Left ventricle myocardium superior (tissue), 1 donor: ENCODE measurements around the gene RNASEH2C. TPM values are rescaled to one million over a fixed set of nuclear protein-coding genes. Genes with fewer than 3 reads are reported as not detected.
A peak's percentile ranks its signal among the peaks of the same experiment; 100 is the strongest.
"Not testable (repeated sequence)": the region's sequence is repeated elsewhere in the genome, so short reads cannot be mapped to it uniquely, and the experiment has no call there.

Experiments
- ATAC-seq: fragments of 200-7000 bp; cut with Tn5 transposase; one replicate; pipeline ENCODE4 v1.9.1; 2020; ENCODE audit warnings: mild to moderate bottlenecking, moderate library complexity
- DNase-seq: peaks from one replicate; pipeline ENCODE4 v3.0.0-alpha.2; 2020
- intact Hi-C: fragments of 100-400 bp; cut with micrococcal nuclease; formaldehyde crosslinking; loops from one replicate; pipeline ENCODE4 v1.11.0; 2022
- total RNA-seq: library from RNA; stranded (reverse); fragmentation: NEBNext Ultra II Directional; extraction: Animal tissue kit (Norgen Biotek cat#: 25700); gene quantifications from one replicate; pipeline ENCODE4 v1.2.1, GENCODE V29; 2021
- donor health status: DM: no; HTN: yes; CAD: no; lungs with severe emphysema.

Gene RNASEH2C
- total RNA-seq, 1 donor from 2014 or later, result 42.4 TPM

DNA sequence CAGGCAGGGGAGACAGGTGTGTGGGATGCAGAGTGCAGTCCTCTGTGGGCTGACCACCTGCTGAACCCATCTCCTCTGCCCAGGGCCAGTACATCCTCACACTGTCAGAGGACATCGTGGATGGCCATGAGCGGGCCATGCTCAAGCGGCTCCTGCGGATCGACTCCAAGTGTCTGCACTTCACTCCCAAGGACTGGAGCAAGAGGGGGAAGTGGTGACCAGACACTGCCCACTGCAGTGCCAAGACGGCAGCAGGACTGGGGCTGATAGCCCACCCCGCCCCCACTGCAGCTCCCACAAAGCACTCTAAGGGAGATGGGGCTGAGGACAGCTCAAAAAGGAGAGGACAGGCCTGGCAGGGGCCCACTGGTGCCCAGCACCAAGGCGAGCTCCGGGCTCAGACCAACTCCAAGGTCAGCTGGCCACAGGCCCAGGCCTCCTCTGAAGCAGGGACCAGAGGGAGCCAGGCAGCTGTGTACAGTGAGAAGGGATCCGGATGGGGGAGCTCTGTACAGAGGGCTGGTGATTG lies 1.6 kb downstream of the RNASEH2C start:
- ATAC-seq (peak; percentile 24), DNase-seq (peak; percentile 65)
- intact Hi-C loops, result no loop called here

DNA sequence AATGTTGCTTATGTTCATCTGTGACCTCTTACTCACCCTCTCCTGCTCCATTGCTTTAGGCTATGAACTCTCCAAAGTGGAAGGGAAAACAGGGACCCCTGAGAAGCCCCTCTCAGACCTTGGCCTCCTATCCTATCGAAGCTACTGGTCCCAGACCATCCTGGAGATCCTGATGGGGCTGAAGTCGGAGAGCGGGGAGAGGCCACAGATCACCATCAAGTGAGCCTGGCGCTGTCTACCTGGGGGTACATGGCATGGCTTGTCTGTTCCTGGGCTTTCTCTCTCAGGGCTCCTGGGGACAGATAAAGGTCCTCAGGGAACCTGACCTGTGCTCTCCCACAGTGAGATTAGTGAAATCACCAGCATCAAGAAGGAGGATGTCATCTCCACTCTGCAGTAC lies 2.1 kb downstream of the RNASEH2C start:
- no peak for ATAC-seq
- no peak for DNase-seq
- intact Hi-C loops, result no loop called here

DNA sequence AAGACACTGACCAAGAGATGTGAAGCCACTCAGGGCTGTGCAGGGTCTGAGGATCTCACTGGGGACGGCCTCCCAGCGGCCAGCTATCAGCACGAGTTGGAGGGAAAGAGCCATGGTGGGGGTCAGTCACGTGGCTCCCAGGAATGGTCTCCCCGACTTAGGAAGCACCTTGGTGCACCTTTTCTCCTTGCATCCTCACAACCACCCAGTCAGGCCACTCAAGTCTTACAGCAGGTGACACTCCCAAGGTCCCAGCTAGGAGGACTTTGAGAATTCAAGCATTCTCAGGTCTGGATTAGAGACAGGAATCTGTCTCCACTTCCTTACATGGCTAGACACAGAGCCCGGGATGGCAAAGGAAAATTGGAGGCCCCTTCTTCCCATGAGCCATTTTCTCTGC lies 2.7 kb downstream of the RNASEH2C start:
- ATAC-seq (no peak), DNase-seq (no peak)
- intact Hi-C loops, result no loop called here

DNA sequence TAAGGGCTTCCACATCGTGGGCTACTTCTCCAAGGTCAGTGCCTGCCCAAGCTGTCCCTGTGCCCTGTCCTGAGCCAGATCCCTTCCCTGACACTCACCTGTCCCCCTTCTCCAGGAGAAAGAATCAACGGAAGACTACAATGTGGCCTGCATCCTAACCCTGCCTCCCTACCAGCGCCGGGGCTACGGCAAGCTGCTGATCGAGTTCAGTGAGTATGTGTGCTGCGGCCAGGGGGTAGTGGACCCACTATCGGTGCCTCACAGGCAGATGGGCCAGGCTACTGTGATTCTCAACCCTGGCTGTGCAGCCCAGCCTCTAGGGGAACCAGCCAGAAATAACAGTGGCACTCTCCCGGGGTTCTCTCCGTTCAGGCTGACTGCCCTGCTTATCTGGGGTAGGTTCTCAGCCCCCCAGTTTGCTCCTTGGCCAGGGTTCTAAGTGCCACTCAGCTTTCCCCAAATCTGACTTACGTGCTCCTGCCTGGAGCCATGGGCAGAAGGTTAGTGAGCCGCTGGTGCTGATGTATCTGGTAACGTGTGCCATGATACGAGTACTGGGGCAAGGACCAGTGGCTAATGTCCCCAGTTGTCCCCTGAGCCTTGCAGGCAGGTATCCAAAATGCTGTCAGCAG lies 3.7 kb downstream of the RNASEH2C start:
- DNase-seq, result no peak

DNA sequence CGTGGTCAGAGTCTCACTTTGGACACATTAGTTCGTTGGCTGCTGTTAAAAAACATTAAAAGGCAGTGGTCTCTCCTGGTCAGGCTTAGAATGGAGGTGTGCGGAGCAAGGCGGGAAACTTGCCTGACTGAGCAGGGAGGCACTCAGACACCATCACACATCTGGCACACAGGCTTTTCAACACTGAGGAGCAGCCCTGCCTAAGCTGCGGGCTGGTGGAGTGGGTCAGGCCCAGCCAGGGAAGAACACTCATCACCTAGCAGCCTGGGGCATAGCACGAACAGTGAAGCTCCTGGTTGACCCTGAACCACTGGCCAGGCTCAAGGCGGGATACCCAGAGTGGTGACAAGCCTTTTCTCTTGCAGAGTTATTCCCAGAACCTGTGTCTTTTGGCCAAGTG lies 4.3 kb downstream of the RNASEH2C start:
- intact Hi-C loops, result no loop called here

More for the DNA sequence above, 3.7 kb downstream of the RNASEH2C start:
- intact Hi-C loops, result no loop called here
- no peak for ATAC-seq

DNA sequence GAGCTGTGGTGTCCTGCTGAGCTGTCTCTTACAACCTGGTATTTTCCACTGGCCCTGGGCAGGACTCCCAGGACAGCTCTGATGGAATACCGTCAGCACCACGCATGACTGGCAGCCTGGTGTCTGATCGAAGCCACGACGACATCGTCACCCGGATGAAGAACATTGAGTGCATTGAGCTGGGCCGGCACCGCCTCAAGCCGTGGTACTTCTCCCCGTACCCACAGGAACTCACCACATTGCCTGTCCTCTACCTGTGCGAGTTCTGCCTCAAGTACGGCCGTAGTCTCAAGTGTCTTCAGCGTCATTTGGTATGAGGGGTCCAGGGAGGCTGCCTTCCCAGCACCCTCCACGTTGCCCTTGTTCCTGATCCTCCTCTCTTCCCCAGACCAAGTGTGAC lies 6.2 kb downstream of the RNASEH2C start:
- ATAC-seq, result no peak
- intact Hi-C loops, result no loop called here
- DNase-seq, result no peak

More for the DNA sequence above, 4.3 kb downstream of the RNASEH2C start:
- no peak for ATAC-seq
- DNase-seq, result no peak

DNA sequence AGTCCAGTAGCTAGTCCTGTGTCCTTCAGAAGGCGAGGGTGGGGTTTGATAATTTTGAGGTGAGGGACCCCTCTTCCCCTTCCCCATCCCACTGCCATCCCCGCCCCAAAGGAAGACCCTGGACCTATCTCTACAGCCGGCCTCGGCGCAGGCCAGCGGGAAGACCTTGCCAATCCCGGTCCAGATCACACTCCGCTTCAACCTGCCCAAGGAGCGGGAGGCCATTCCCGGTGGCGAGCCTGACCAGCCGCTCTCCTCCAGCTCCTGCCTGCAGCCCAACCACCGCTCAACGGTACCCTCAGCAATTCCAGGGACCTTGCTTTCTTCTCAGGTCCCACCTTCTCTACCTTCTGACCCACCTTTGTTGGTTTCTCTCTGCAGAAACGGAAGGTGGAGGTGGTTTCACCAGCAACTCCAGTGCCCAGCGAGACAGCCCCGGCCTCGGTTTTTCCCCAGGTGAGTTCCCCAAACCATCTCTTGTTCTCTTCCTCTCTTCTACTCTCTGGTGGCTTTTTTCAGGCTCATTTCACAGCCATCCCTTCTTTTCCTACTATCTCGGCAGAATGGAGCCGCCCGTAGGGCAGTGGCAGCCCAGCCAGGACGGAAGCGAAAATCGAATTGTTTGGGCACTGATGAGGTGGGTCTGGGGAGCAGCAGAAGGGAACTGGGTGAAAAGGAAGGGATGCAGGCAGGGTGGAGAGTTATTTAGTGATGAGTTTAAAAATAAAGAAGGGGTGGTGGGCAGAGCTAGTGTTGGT lies 7.2 kb downstream of the RNASEH2C start:
- DNase-seq (no peak), ATAC-seq (no peak)
- intact Hi-C loops, result no loop called here

DNA sequence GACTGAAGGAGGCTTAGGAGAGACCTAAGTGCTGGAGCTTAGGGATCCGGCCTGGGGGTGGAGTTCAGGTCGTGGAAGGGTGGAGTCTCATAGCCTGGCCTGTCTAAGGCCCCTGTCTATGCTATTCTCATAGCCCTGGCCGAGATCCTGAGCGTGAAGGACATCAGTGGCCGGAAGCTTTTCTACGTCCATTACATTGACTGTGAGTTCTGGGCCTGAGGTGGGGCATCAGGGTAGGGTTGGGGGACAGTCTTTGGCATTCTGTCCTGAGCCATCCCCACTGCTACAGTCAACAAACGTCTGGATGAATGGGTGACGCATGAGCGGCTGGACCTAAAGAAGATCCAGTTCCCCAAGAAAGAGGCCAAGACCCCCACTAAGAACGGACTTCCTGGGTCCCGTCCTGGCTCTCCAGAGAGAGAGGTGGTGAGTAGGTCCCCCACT lies 7.9 kb downstream of the RNASEH2C start:
- no peak for DNase-seq
- no peak for ATAC-seq
- intact Hi-C loops, result no loop called here

DNA sequence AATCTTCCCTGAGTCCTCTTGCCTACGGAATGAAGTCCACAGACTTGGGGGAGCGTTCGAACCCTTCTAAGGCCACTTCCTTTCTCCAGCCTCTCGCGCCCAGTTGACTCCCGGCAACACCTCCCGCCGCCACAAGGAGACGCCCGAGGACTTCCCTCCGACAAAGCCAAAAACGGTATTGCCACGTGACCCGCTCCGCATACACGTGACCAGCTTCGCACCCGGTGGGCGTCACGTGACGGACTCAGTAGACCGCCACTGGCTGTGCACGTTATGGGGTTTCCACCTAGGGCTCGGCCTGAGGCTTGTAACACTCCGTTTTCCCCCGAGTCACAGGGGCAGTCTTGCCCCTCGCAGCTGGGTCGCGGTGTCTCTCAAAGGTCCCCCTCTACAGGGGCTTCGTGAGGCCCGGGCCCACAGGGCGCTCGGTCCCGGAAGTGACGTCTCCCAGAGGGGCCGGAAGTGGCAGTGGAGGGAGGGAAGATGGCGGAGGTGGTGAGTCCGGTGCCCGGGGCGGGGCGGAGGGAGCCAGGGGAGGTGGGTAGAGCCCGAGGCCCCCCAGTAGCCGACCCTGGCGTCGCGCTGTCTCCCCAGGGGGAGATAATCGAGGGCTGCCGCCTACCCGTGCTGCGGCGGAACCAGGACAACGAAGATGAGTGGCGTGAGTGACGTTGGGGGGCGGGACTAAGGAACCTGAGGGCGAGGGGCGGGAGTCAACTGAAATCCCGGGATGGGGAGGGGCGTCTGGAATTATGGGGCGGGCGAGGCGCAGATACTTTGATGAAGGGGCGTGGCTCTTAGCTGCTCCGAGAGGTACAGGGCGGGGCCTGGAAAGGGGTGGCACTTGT lies 8.6 kb downstream of the RNASEH2C start, which contains the start of gene KAT5:
Gene KAT5 (plus strand): TSS at position 468 of the 848 bp plus-strand sequence. CDS start 16 bp downstream, at position 484.
- ATAC-seq (peak; percentile 92), DNase-seq (peak; percentile 99)
- intact Hi-C loops, result no loop called here

DNA sequence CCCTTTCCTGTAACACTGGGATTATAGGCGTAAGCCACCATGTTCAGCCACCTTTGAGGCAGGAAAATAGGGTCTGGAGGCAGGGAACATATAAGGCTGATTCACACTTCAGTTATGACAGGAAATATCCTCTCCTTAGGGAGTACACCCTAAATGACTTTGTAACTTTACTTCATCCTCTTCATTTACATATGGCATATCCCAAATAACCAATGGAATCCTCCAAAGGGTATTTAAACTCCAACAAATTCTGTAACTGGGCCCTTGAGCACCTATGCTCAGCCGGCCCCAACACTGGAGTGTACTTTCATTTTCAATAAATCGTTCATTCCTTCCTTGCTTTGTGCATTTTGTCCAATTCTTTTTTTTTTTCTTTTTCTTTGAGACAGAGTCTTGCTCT lies 10.2 kb downstream of the RNASEH2C start:
- DNase-seq (no peak), ATAC-seq (no peak)
- intact Hi-C loops, result no loop called here

DNA sequence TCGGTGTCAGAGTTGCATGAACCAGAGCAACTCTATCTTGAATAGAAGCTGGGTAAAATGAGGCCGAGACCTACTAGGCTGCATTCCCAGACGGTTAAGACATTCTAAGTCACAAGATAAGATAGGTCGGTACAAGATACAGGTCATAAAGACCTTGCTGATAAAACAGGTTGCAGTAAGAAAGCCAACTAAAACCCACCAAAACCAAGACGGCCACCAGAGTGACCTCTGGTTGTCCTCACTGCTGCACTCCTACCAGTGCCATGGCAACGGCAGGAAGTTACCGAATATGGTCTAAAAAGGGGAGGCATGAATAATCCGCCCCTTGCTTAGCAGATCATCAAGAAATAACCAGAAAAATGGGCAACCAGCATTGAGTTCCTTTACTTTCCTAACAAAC lies 10.9 kb downstream of the RNASEH2C start:
- intact Hi-C loops, result loop anchor here (10.0 kb wide), 1 partner anchor 115 kb away; no protein-coding TSS in a partner anchor
- DNase-seq, result no peak
- no peak for ATAC-seq

DNA sequence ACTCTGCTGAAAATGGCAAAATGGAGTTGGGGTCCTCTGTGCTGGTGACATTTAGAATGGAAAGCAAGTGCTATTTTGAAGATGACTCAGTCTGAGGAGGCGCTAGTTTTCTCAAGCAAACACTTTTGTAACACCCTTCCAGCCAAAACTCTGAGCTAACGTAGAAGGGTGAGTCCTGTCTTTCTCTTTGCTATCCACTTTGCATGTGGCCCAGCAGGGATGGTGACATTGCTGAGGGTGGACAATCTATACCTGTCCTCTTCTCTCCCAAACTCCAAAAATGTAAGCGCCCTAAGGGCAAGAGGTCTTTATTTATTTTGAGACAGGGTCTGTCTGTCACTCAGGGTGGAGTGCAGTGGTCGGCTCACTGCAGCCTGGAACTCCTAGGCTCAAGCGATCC lies 12.1 kb downstream of the RNASEH2C start:
- ATAC-seq (no peak), DNase-seq (no peak)
- intact Hi-C loops, result loop anchor here (10.0 kb wide), 1 partner anchor 116 kb away; no protein-coding TSS in a partner anchor

DNA sequence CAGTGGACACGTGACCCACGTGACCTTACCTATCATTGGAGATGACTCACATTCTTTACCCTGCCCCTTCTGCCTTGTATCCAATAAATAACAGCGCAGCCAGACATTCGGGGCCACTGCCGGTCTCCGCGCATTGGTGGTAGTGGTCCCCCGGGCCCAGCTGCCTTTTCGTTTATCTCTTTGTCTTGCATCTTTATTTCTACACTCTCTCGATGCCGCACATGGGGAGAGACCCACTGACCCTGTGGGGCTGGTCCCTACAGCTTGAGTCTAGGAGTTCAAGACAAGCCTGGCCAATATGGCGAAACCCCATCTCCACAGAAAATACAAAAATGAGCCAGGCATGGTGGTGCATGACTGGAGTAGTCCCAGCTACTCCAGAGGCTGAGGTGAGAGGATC lies 13.6 kb downstream of the RNASEH2C start:
- ATAC-seq, DNase-seq: not testable (repeated sequence)
- intact Hi-C loops, result loop anchor here (10.0 kb wide), 1 partner anchor 118 kb away; no protein-coding TSS in a partner anchor

DNA sequence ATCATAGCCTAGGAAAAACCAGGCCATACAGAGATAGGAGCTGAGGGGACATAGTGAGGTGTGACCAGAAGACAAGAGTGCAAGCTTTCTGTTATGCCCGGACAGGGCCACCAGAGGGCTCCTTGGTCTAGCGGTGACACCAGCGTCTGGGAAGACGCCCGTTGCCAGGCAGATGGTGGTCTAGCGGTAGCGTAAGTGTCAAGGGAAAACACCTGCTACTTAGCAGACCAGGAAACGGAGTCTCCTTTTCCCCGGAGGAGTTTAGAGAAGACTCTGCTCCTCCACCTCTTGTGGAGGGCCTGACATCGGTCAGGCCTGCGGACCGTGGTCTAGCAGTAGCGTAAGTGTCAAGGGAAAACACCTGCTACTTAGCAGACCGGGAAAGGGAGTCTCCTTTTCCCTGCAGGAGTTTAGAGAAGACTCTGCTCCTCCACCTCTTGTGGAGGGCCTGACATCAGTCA lies 14.3 kb downstream of the RNASEH2C start:
- intact Hi-C loops, result loop anchor here (10.0 kb wide), 1 partner anchor 118 kb away; no protein-coding TSS in a partner anchor
- ATAC-seq, result not testable (repeated sequence)

DNA sequence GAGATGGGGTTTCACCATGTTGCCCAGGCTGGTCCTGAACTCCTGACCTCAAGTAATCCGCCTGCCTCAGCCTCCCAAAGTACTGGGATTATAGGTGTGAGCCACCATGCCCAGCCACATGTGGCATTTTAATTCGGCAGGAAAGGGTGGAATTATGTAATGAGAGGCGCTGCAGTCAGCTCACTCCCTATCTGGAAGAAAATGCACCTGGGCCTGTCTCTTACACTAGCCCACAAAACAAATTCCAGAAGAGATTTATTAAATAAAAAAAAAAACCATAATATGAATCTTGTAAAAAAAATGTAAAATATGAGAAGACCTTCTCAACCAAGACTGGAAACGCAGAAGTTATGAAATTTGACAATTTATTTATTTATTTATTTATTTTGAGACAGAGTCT lies 16.8 kb downstream of the RNASEH2C start:
- ATAC-seq (no peak), DNase-seq (no peak)
- intact Hi-C loops, result loop anchor here (10.0 kb wide), 1 partner anchor 121 kb away; no protein-coding TSS in a partner anchor

More for the DNA sequence above, 14.3 kb downstream of the RNASEH2C start:
- peak; percentile 86 for DNase-seq

DNA sequence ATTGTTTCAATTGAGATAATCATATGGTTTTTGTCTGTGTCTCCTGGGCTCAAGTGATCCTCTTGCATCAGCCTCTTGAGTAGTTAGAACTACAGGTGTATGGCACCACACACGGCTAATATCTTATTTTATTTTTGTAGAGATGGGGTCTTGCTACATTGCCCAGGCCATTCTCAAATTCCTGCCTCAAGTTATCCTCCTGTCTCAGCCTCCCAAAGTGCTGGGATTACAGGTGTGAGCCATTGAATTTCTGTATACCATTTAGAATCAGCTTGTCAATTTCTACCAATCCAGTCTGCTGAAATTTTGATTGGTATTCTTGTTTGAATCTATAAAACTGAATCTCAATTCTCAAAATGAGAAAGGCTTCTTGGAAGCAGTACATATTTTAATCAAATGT lies 18.9 kb downstream of the RNASEH2C start:
- intact Hi-C loops, result loop anchor here (10.0 kb wide), 1 partner anchor 123 kb away; no protein-coding TSS in a partner anchor
- ATAC-seq, result no peak
- DNase-seq, result no peak

DNA sequence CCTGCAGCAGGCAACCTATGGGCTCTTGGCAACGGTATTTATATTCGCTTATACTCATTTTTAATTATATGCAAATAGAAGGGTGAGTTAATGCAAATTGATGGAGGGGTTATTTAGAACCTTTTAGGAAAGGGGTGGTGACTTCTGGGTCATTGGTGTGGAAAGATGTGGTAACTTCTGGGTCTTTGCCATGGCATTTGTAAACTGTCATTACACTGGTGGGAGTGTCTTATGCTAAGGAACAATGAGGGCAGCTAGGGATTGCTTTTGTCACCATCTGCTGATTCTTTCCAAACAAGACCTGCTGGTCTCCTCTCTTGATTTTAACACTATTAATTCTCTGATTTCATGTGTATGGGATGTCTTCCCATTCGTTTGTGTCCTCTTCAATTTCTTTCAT lies 20.2 kb downstream of the RNASEH2C start:
- intact Hi-C loops, result loop anchor here (10.0 kb wide), 1 partner anchor 124 kb away; no protein-coding TSS in a partner anchor
- DNase-seq (no peak), ATAC-seq (no peak)

DNA sequence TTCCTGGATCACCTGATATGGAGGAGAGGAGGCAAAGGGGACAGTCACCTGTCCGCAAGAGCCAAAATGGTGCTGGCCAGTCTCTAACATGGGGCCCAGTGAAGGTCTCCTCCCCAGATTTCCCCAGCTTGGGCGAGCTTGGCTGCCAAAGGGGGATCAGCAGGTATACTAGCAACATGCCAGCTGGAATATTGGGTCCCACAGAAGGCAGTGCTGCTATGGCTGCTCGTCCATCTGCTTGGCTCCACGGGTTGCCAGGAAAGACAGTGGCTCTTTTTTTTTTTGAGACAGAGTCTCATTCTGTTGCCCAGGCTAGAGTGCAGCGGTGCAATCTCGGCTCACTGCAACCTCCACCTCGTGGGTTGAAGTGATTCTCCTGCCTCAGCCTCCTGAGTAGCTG lies 21.3 kb downstream of the RNASEH2C start:
- no peak for ATAC-seq

DNA sequence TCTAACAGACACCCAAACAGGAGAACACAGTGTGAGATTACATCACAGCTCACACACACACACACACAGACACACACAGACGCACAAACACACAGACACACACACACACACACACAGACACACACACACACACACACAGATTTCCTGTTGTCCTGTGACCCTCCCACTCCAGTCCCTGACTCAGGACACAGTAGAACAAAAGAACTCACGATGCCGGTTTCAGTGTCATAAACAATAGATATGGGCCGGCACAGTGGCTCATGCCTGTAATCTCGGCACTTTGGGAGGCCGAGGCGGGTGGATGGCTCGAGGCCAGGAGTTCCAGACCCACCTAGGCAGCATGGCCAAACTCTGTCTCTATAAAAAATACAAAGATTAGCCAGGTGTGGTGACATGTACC lies 22.4 kb downstream of the RNASEH2C start:
- ATAC-seq, result peak; percentile 52
- no peak for DNase-seq
- intact Hi-C loops, result no loop called here

More for the DNA sequence above, 21.3 kb downstream of the RNASEH2C start:
- no peak for DNase-seq
- intact Hi-C loops, result no loop called here
